Liver (tissue), 2 donors: ENCODE results near the gene TCAIM.

Source experiments
- ZBTB33 ChIP-seq: IDR thresholded peaks from 2 replicates; pipeline ENCODE4 v1.6.1; 2016; ENCODE audit warnings: antibody characterized with exemption
- TF ChIP-seq, protein P1 (sequence below): fragments of 150-350 bp; IDR thresholded peaks from 2 replicates; pipeline ENCODE4 v1.5.1; 2017; ENCODE audit warnings: improper control_type of control experiment, low read depth, low read length; ENCODE audit not compliant: missing input control
- donor health status: healthy.

GRCh38 chr3:44297255-44297654 is 41.3 kb upstream of the TCAIM start:
- no peak for TF ChIP-seq ZBTB33
- TF ChIP-seq, protein P1, sequence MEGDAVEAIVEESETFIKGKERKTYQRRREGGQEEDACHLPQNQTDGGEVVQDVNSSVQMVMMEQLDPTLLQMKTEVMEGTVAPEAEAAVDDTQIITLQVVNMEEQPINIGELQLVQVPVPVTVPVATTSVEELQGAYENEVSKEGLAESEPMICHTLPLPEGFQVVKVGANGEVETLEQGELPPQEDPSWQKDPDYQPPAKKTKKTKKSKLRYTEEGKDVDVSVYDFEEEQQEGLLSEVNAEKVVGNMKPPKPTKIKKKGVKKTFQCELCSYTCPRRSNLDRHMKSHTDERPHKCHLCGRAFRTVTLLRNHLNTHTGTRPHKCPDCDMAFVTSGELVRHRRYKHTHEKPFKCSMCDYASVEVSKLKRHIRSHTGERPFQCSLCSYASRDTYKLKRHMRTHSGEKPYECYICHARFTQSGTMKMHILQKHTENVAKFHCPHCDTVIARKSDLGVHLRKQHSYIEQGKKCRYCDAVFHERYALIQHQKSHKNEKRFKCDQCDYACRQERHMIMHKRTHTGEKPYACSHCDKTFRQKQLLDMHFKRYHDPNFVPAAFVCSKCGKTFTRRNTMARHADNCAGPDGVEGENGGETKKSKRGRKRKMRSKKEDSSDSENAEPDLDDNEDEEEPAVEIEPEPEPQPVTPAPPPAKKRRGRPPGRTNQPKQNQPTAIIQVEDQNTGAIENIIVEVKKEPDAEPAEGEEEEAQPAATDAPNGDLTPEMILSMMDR: no peak
